ENCODE measurements around the gene ADAMTS13. TPM values are rescaled to one million over a fixed set of nuclear protein-coding genes. Genes with fewer than 3 reads are reported as not detected.
"Not testable (repeated sequence)": the region's sequence is repeated elsewhere in the genome, so short reads cannot be mapped to it uniquely, and the experiment has no call there.

The ADAMTS13 gene
- polyA plus RNA-seq, 1 donor from 2014 or later = 13.5 TPM

DNA sequence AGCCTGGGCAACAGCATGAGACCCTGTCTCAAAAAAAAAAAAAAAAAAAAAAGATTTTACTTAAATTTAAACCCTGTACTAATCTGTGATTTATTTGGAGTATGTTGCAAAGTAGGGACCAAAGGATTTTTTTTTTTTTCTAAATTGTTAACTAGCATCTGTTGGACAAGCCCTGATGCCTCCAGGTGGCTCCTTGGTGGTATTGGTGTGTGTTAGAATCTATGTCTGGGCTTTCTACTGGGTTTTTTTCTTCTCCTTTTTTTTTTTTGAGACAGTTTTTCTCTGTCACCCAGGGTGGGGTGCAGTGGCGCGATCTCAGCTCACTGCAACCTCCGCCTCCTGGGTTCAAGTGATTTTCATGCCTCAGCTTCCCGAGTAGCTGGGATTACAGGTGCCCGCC, 29.7 kb downstream of the ADAMTS13 start:
- H2AFZ ChIP-seq (ENCODE audit: low read depth, low read length); H3K79me2 ChIP-seq (replicated peaks; ENCODE audit: insufficient read depth, low read length); H3K4me2 ChIP-seq (ENCODE audit: low read length); H3F3A ChIP-seq (ENCODE audit: insufficient read depth, low read length, poor library complexity, severe bottlenecking); H3K36me3 ChIP-seq (ENCODE audit: insufficient read depth, low read length); H3K9me2 ChIP-seq (ENCODE audit: insufficient read depth, low read length); H3K9me3 ChIP-seq (ENCODE audit: low read length); H3K27ac ChIP-seq (ENCODE audit: low read length); H3K4me3 ChIP-seq (ENCODE audit: low read length); H3K9ac ChIP-seq (ENCODE audit: low read length); H3K27me3 ChIP-seq (ENCODE audit: insufficient read depth, low read depth, low read length); H4K20me1 ChIP-seq (ENCODE audit: insufficient read depth): not testable (repeated sequence)

DNA sequence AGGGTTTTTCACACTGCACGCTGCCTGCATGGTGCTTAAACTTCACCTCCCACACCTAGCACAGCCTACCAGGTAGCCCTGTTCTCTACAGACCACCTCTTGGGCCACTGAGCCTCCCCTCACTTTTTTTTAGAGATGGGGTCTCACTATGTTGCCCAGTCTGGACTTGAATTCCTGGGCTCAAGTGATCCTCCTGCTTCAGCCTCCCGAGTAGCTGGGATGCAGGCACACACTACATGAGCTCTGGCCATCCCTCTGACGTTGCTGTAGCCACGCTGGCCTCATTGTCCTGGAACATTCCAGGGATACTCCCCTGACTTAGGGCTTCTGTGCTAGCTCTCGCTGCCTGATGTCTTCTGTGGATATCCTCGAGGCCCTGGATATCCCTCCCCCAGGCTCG, 30.4 kb downstream of the ADAMTS13 start:
- Histone ChIP-seq H3F3A (ENCODE audit: insufficient read depth, low read length, poor library complexity, severe bottlenecking) (no peaks in the 10 kb centered on the region), H3K4me2 (ENCODE audit: low read length) (no peak overlapping the region), H4K20me1 (ENCODE audit: insufficient read depth) (no peaks in the 10 kb centered on the region), H2AFZ (ENCODE audit: low read depth, low read length) (no peak overlapping the region), H3K9me3 (ENCODE audit: low read length) (no peaks in the 10 kb centered on the region), H3K27ac (ENCODE audit: low read length) (no peak overlapping the region), H3K79me2 (replicated peaks; ENCODE audit: insufficient read depth, low read length) (no peaks in the 10 kb centered on the region), H3K27me3 (ENCODE audit: insufficient read depth, low read depth, low read length) (no peaks in the 10 kb centered on the region), H3K36me3 (ENCODE audit: insufficient read depth, low read length) (no peaks in the 10 kb centered on the region), H3K9ac (ENCODE audit: low read length) (no peak overlapping the region), H3K4me3 (ENCODE audit: low read length) (no peak overlapping the region), H3K9me2 (ENCODE audit: insufficient read depth, low read length) (no peaks in the 10 kb centered on the region)
- TF ChIP-seq, protein P1, sequence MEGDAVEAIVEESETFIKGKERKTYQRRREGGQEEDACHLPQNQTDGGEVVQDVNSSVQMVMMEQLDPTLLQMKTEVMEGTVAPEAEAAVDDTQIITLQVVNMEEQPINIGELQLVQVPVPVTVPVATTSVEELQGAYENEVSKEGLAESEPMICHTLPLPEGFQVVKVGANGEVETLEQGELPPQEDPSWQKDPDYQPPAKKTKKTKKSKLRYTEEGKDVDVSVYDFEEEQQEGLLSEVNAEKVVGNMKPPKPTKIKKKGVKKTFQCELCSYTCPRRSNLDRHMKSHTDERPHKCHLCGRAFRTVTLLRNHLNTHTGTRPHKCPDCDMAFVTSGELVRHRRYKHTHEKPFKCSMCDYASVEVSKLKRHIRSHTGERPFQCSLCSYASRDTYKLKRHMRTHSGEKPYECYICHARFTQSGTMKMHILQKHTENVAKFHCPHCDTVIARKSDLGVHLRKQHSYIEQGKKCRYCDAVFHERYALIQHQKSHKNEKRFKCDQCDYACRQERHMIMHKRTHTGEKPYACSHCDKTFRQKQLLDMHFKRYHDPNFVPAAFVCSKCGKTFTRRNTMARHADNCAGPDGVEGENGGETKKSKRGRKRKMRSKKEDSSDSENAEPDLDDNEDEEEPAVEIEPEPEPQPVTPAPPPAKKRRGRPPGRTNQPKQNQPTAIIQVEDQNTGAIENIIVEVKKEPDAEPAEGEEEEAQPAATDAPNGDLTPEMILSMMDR (IDR thresholded peaks at IDR 0.05; ENCODE audit: poor library complexity, severe bottlenecking) = no peak
- TF ChIP-seq TAF1 (IDR thresholded peaks at IDR 0.05; ENCODE audit: low read depth) = no peak
- TF ChIP-seq MXI1 (conservative IDR thresholded peaks at IDR 0.05; ENCODE audit: poor library complexity, severe bottlenecking) = no peak

DNA sequence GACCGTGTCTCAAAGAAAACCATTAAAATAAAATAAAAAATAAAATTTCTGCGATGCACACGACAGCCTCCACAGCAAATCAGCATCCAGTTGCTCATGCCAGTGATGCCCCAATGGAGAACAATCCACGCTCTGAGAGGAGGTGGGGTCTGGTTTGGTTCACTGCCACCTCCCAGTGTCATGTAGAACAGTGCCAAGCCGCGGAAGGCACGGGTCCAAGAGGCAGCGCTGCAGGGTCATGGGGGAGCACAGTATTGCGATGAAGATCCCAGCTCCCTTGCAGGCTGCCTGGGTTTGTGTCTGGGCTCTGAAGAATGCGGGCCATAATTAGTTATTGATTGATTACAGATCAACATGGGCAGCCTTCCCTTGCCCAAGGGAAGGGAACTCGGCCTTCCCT, 31.5 kb downstream of the ADAMTS13 start:
- TF ChIP-seq MXI1 (conservative IDR thresholded peaks at IDR 0.05; ENCODE audit: poor library complexity, severe bottlenecking) (no peak), SMC3 (conservative IDR thresholded peaks at IDR 0.05; ENCODE audit: poor library complexity) (no peak), EP300 (conservative IDR thresholded peaks at IDR 0.05; ENCODE audit: poor library complexity, severe bottlenecking) (no peak), TAF1 (IDR thresholded peaks at IDR 0.05; ENCODE audit: low read depth) (no peak), POLR2AphosphoS5 (IDR thresholded peaks at IDR 0.05) (no peak), RAD21 (conservative IDR thresholded peaks at IDR 0.05) (no peak)
- TF ChIP-seq, protein P1 (IDR thresholded peaks at IDR 0.05; ENCODE audit: poor library complexity, severe bottlenecking) = no peak
- no peak overlapping the region for H3K9ac ChIP-seq (ENCODE audit: low read length)
- H4K20me1 ChIP-seq (ENCODE audit: insufficient read depth) = no peaks in the 10 kb centered on the region
- H3K4me2 ChIP-seq (ENCODE audit: low read length) = no peak overlapping the region
- no peaks in the 10 kb centered on the region for H3K36me3 ChIP-seq (ENCODE audit: insufficient read depth, low read length)
- no peak overlapping the region for H3K27ac ChIP-seq (ENCODE audit: low read length)
- H3K79me2 ChIP-seq (replicated peaks; ENCODE audit: insufficient read depth, low read length) = no peaks in the 10 kb centered on the region
- no peak overlapping the region for H2AFZ ChIP-seq (ENCODE audit: low read depth, low read length)
- no peaks in the 10 kb centered on the region for H3K27me3 ChIP-seq (ENCODE audit: insufficient read depth, low read depth, low read length)
- no peaks in the 10 kb centered on the region for H3K9me3 ChIP-seq (ENCODE audit: low read length)
- no peaks in the 10 kb centered on the region for H3K9me2 ChIP-seq (ENCODE audit: insufficient read depth, low read length)
- H3K4me3 ChIP-seq (ENCODE audit: low read length) = no peak overlapping the region
- no peaks in the 10 kb centered on the region for H3F3A ChIP-seq (ENCODE audit: insufficient read depth, low read length, poor library complexity, severe bottlenecking)
